Testis (tissue), 3 donors: ENCODE data around the gene CELF6. TPM values are rescaled to one million over a fixed set of nuclear protein-coding genes. Genes with fewer than 3 reads are reported as not detected.

ENCODE experiments used
- DNase-seq: peaks from one replicate; pipeline ENCODE4 v3.0.0-alpha.2; 2019
- H3K27ac ChIP-seq, 2 donors: fragments of 200-600 bp; sonication (generic); one replicate each; pipeline ENCODE4 v1.5.1; 2019
- H3K27me3 ChIP-seq: fragments of 200-600 bp; sonication (generic); one replicate; pipeline ENCODE4 v1.5.1; 2019
- H3K36me3 ChIP-seq: fragments of 200-600 bp; sonication (generic); one replicate; pipeline ENCODE4 v1.5.1; 2017; ENCODE audit warnings: low read depth; ENCODE audit errors: missing control alignments
- H3K4me1 ChIP-seq: fragments of 200-600 bp; sonication (generic); one replicate; pipeline ENCODE4 v1.5.1; 2019
- H3K4me3 ChIP-seq, 2 donors: fragments of 200-600 bp; sonication (generic); one replicate each; pipeline ENCODE4 v1.5.1; 2017 to 2019
- H3K9me3 ChIP-seq: fragments of 200-600 bp; sonication (generic); one replicate; pipeline ENCODE4 v1.5.1; 2017
- CTCF ChIP-seq, 3 experiments: fragments of 450-650 bp in 2 of 3; fragments of 200-600 bp in 1 of 3; sonication (generic) in 1 of 3; IDR thresholded peaks; one replicate each; pipeline ENCODE4 v1.5.1; 2016 to 2019; ENCODE audit warnings: antibody characterized with exemption in 3 of 3, mild to moderate bottlenecking in 2 of 3, moderate library complexity in 1 of 3
- POLR2A ChIP-seq: fragments of 450-650 bp; IDR thresholded peaks from one replicate; pipeline ENCODE4 v1.6.1; 2017; ENCODE audit warnings: antibody characterized with exemption, mild to moderate bottlenecking, moderate library complexity
- WGBS, 2 donors: methylation state at CpG; one replicate each; pipeline ENCODE4 v1.1.5; 2018; 5-methylcytosine and 5-hydroxymethylcytosine counted together
- intact Hi-C: fragments of 100-400 bp; cut with DNase I; formaldehyde crosslinking; loops from one replicate; pipeline ENCODE4 v1.15.1; 2023; ENCODE audit warnings: low total_unique reads
- polyA plus RNA-seq: library from polyadenylated mRNA; stranded (reverse); fragments of 350-450 nt; fragmentation: Illumina TruSeq; extraction: RNeasy Lipid Tissue Mini Kit (QIAGEN cat#74804); gene quantifications from one replicate; pipeline ENCODE4 v1.2.3, GENCODE V29; 2014; ENCODE audit warnings: low read depth, low replicate concordance; ENCODE audit not compliant: insufficient read depth
- total RNA-seq, 2 donors: library from RNA; depleted of rRNA; stranded (reverse); fragments of >200 nt; gene quantifications; one replicate each; pipeline ENCODE4 v1.2.3, GENCODE V29; 2016

Gene CELF6
- total and polyA plus RNA-seq, 3 donors from 2014 or later, result 10.1 to 22.0 (median 19.2) TPM

DNA sequence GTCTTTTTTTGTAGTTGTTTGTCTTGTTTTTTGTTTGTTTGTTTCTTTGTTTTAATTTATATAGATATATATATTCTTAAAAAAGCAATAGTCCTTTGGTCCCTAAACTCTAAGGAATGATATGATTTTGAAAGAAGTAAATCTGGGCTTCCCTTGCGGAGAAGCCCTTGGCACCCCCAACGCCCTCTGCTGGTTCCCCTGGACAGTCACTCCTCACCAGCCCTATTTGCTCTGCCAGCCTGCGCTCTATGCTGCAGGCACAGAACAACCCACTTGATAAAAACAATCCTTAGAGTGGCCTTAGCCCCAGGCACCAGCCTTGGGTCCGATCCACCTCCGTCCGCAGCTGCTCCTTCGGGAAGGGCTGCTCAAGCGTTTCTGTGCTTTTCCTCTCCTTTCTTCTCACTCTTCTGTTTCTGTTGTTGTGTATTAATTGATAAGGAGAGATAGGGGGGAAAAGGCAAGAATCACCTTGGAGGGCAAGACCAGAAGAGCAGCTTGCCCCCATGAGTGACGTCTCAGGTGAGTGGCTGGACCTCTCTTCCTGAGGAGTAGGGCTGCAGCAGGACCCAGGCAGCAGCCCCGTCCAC is 33.9 kb downstream of the CELF6 start:
- intact Hi-C loops, result no loop called here
- H3K4me3 ChIP-seq, result no peak overlapping the region
- 72 to 82% methylated on average over 10 of the region's 10 CpGs for WGBS, 2 donors

GRCh38 chr15:72285402-72285801 is 34.6 kb downstream of the CELF6 start:
- no peak overlapping the region for H3K4me3 ChIP-seq
- no peaks in the 10 kb centered on the region for H3K4me1 ChIP-seq
- WGBS, 2 donors, result 54 to 71% methylated on average over 3 of the region's 3 CpGs
- intact Hi-C loops, result no loop called here
- no peaks in the 10 kb centered on the region for H3K9me3 ChIP-seq
- no peaks in the 10 kb centered on the region for H3K27me3 ChIP-seq
- no peak overlapping the region for H3K27ac ChIP-seq
- TF ChIP-seq CTCF (IDR thresholded peaks at IDR 0.05) (no peak), POLR2A (no peak)
- no peaks in the 10 kb centered on the region for H3K36me3 ChIP-seq
- no peak for DNase-seq

More for the DNA sequence above, 33.9 kb downstream of the CELF6 start:
- H3K27me3 ChIP-seq, result no peaks in the 10 kb centered on the region
- H3K36me3 ChIP-seq, result no peaks in the 10 kb centered on the region
- peak; percentile 46 for DNase-seq
- no peaks in the 10 kb centered on the region for H3K4me1 ChIP-seq
- no peaks in the 10 kb centered on the region for H3K9me3 ChIP-seq
- H3K27ac ChIP-seq, result no peak overlapping the region
- no peak for TF ChIP-seq POLR2A
- peak in 2 of 3 experiments; percentile 15 to 42 for TF ChIP-seq CTCF (IDR thresholded peaks at IDR 0.05)

DNA sequence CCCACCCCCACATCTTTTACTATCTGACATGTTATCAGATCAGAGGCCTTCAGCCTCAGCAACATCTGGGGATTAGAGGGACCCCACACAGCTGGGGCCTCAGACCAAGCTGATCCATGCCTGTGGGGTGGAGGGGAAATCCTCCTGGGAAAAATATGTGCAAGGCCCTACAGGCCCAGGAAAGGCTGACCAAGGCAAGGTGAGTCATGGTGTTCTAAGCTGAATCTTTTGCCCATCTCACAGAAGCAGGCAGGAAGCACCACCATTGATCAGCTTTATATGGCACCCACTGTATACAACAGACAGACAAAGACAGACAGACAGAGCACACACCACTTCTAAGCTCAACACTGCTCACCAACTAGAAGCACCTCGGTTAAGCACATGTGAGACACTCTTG is 35.2 kb downstream of the CELF6 start:
- no peaks in the 10 kb centered on the region for H3K9me3 ChIP-seq
- TF ChIP-seq POLR2A (no peak), CTCF (IDR thresholded peaks at IDR 0.05) (no peak)
- H3K27me3 ChIP-seq, result no peaks in the 10 kb centered on the region
- H3K4me3 ChIP-seq, result no peak overlapping the region
- WGBS, 2 donors, result 86 to 94% methylated on average over 1 of the region's 1 CpG
- H3K36me3 ChIP-seq, result no peaks in the 10 kb centered on the region
- DNase-seq, result no peak
- H3K4me1 ChIP-seq, result no peaks in the 10 kb centered on the region
- intact Hi-C loops, result no loop called here
- H3K27ac ChIP-seq, result no peak overlapping the region

GRCh38 chr15:72281713-72282112 is 38.2 kb downstream of the CELF6 start:
- Histone ChIP-seq H3K36me3 (no peaks in the 10 kb centered on the region), H3K27ac (no peak overlapping the region), H3K27me3 (no peaks in the 10 kb centered on the region), H3K4me3 (no peak overlapping the region), H3K4me1 (no peaks in the 10 kb centered on the region), H3K9me3 (no peaks in the 10 kb centered on the region)
- intact Hi-C loops, result no loop called here
- WGBS, 2 donors, result 87 to 94% methylated on average over 2 to 3 of the region's 3 CpGs
- TF ChIP-seq CTCF (IDR thresholded peaks at IDR 0.05) (no peak), POLR2A (no peak)
- DNase-seq, result no peak

- H3K4me3 ChIP-seq, result no peak overlapping the region
- WGBS, 2 donors, result 57 to 60% methylated on average over 2 of the region's 2 CpGs
- no peaks in the 10 kb centered on the region for H3K27me3 ChIP-seq
- no peaks in the 10 kb centered on the region for H3K36me3 ChIP-seq
- no peak overlapping the region for H3K27ac ChIP-seq
- H3K9me3 ChIP-seq, result no peaks in the 10 kb centered on the region
- no peaks in the 10 kb centered on the region for H3K4me1 ChIP-seq
- intact Hi-C loops, result no loop called here
- DNase-seq, result no peak
- no peak for TF ChIP-seq CTCF (IDR thresholded peaks at IDR 0.05)
- no peak for TF ChIP-seq POLR2A
These were observed 39.2 kb downstream of the CELF6 start for GRCh38 chr15:72280751-72281150.
